Adipocyte (in vitro differentiated cells): Measurements from ENCODE around the gene STK39.
A peak's percentile ranks its signal among the peaks of the same experiment; 100 is the strongest.

Experiments
- DNase-seq: peaks from one replicate; pipeline ENCODE4 v3.0.0-alpha.2; 2015; ENCODE audit warnings: low read depth
- H3K27me3 ChIP-seq: replicated peaks from 2 replicates; pipeline ENCODE4 v1.7.0; 2013; ENCODE audit warnings: mild to moderate bottlenecking, low read length, moderate library complexity; ENCODE audit not compliant: control insufficient read depth, insufficient read depth
- H3K36me3 ChIP-seq: 2 replicates; pipeline ENCODE4 v1.7.0; 2013; ENCODE audit warnings: low read length, mild to moderate bottlenecking, moderate library complexity; ENCODE audit not compliant: control insufficient read depth, insufficient read depth, severe bottlenecking
- H3K4me1 ChIP-seq: 2 replicates; pipeline ENCODE4 v1.7.0; 2013; ENCODE audit warnings: mild to moderate bottlenecking, low read length, moderate library complexity; ENCODE audit not compliant: control insufficient read depth, insufficient read depth
- H3K4me3 ChIP-seq: 2 replicates; pipeline ENCODE4 v1.7.0; 2013; ENCODE audit warnings: mild to moderate bottlenecking, low read length, moderate library complexity
- H3K9ac ChIP-seq: 2 replicates; pipeline ENCODE4 v1.7.0; 2013; ENCODE audit warnings: mild to moderate bottlenecking, low read length, moderate library complexity
- H3K9me3 ChIP-seq: 2 replicates; pipeline ENCODE4 v1.7.0; 2013; ENCODE audit warnings: mild to moderate bottlenecking, low read length, moderate library complexity; ENCODE audit not compliant: control insufficient read depth

Gene STK39

DNA sequence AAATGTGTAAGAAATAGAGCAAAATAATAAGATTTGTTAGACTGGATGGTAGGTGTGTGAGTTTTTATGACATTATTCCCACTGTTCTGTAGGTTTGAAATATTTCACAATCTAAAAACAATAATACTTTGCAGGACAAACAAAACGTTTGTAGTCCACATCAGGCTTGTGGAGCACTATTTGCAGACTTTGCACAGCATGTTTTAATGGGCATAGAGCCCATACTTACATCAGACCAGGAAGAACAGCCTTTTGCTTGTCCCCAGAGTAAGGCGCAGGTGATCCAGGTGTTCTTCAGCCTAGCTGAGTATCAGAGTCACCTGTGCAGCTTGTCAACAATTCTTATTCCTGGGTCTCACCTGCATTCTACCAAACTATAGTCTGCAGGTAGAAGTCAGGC lies 9.1 kb upstream of the STK39 start:
- no peaks in the 10 kb centered on the region for H3K27me3 ChIP-seq
- H3K4me1 ChIP-seq = peaks cover 6% of the 10 kb centered on the region
- no peak overlapping the region for H3K4me3 ChIP-seq
- no peak overlapping the region for H3K9ac ChIP-seq
- peaks cover 16% of the 10 kb centered on the region for H3K9me3 ChIP-seq
- DNase-seq = no peak
- H3K36me3 ChIP-seq = no peaks in the 10 kb centered on the region

DNA sequence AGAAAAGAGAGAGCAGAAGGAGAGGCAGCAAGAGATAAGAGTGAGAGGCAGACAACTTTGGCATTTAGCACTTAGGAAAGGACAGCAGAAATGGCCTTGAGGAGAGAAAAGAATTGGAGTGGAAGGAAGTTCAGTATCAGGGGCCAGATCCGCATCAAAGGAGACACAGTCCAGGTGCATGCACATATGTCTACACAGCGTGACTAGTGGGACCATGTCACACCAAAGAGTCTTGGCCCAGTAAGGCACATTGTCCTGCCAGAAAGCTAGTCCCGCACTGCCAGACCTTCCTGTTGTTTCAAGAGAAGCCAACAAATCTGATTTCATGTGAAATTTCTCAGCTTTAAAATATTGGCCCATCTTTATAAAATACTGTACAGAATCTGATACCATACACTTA lies 8.5 kb upstream of the STK39 start:
- Histone ChIP-seq H3K9me3 (peaks cover 16% of the 10 kb centered on the region), H3K9ac (no peak overlapping the region), H3K4me1 (peaks cover 6% of the 10 kb centered on the region), H3K36me3 (no peaks in the 10 kb centered on the region), H3K4me3 (no peak overlapping the region), H3K27me3 (no peaks in the 10 kb centered on the region)
- DNase-seq = no peak

DNA sequence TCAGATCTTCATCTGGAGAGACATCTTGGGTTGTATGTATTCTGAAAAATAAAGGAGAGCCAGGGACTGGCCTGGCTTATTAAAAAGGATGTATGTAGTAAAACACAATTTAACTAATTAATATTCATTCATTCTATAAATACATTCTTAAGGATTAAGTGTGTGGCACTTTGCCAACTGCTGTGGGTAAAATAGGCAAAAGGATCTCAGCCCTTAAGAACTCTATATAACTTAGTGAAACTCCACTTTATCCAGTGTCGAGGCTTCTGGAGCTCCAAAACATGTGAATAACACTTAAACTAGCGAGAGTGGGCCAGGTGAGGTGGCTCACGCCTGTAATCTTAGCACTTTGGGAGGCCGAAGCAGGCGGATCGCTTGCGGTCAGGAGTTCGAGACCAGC lies 7.7 kb upstream of the STK39 start:
- H3K4me3 ChIP-seq = no peak overlapping the region
- H3K27me3 ChIP-seq = no peaks in the 10 kb centered on the region
- H3K9me3 ChIP-seq = peaks cover 16% of the 10 kb centered on the region
- no peaks in the 10 kb centered on the region for H3K36me3 ChIP-seq
- no peak overlapping the region for H3K9ac ChIP-seq
- peaks cover 6% of the 10 kb centered on the region for H3K4me1 ChIP-seq
- no peak for DNase-seq

DNA sequence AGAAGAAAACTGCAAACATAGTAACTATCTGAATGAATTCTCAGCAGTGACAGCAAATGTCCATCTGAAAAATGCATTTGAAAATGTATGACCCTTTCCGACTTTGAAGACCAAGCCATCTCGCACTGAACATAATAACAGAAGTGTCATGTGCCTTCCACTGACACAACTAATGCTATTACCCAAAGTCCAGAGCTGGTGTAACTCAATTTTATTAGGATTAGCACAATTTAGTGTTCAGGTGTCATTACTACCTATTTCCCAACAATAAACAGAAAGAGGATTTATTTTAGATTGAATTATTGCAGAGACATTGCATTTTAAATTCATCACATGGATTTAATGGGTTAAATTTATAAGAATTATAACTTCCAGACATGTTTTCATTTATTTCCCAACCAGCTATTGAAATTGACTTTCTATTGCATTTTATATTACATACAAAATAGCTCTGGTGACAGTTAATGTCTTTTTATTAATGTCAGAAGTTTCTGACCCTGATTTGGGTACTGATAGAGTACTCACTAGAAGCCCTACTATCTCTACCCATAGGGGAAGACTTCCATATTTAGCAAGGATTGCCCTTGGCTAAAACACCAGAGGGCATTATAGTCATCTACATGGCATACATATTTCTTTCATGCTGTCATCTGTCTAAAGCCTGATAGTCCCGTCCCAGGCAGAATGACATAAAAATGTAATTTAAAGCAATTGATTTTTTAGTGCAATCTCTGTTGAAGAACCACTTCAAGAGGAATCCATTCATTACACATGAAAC lies 7.0 kb upstream of the STK39 start:
- Histone ChIP-seq H3K4me3 (no peak overlapping the region), H3K9ac (no peak overlapping the region), H3K27me3 (no peaks in the 10 kb centered on the region), H3K9me3 (peaks cover 10% of the 10 kb centered on the region), H3K4me1 (peaks cover 6% of the 10 kb centered on the region), H3K36me3 (no peaks in the 10 kb centered on the region)
- peak; percentile 72 for DNase-seq

DNA sequence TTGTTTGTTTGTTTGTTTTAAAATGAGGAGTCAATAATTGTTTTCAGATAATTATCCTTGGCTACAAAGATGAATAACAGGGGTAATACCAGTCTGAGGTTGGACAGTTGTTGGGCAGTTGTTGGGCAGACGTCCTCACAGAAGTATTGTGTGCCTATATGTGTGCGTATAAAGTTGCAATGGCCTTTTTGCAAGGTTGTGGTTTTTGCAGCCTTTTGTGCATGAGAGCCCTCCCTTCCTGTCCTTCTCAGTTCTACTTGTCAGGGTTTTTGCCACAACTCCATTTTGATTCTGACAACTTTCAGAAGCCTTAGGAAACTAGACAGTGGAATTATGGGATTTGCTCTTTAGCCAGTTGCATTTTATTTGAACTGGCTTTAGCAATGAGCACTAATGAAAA lies 6.0 kb upstream of the STK39 start:
- no peaks in the 10 kb centered on the region for H3K27me3 ChIP-seq
- DNase-seq = no peak

DNA sequence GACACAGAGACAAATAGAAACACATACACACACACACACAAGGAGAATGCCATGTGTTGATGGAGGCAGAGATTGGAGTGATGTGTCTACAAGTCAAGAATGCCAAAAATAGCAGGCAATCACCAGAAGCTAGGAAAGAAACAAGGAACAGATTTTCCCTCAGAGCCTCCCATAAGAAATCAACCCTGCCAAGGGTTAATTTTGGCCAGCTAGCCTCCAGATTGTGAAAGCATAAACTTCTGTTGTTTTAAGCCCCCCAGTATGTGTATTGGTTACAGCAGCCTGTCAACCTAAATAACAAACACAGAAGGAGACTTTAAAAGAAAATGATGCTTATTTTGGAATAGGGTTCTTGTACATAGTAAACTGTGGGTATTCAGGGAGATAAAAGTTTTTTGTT lies 5.6 kb upstream of the STK39 start:
- no peak overlapping the region for H3K9ac ChIP-seq
- no peak overlapping the region for H3K4me3 ChIP-seq
- H3K4me1 ChIP-seq = peaks cover 10% of the 10 kb centered on the region
- no peaks in the 10 kb centered on the region for H3K36me3 ChIP-seq
- DNase-seq = no peak
- no peaks in the 10 kb centered on the region for H3K9me3 ChIP-seq
- no peaks in the 10 kb centered on the region for H3K27me3 ChIP-seq

More for the DNA sequence above, 6.0 kb upstream of the STK39 start:
- H3K9me3 ChIP-seq = peaks cover 1% of the 10 kb centered on the region
- H3K4me1 ChIP-seq = peaks cover 6% of the 10 kb centered on the region
- no peak overlapping the region for H3K4me3 ChIP-seq
- no peak overlapping the region for H3K9ac ChIP-seq
- no peaks in the 10 kb centered on the region for H3K36me3 ChIP-seq

DNA sequence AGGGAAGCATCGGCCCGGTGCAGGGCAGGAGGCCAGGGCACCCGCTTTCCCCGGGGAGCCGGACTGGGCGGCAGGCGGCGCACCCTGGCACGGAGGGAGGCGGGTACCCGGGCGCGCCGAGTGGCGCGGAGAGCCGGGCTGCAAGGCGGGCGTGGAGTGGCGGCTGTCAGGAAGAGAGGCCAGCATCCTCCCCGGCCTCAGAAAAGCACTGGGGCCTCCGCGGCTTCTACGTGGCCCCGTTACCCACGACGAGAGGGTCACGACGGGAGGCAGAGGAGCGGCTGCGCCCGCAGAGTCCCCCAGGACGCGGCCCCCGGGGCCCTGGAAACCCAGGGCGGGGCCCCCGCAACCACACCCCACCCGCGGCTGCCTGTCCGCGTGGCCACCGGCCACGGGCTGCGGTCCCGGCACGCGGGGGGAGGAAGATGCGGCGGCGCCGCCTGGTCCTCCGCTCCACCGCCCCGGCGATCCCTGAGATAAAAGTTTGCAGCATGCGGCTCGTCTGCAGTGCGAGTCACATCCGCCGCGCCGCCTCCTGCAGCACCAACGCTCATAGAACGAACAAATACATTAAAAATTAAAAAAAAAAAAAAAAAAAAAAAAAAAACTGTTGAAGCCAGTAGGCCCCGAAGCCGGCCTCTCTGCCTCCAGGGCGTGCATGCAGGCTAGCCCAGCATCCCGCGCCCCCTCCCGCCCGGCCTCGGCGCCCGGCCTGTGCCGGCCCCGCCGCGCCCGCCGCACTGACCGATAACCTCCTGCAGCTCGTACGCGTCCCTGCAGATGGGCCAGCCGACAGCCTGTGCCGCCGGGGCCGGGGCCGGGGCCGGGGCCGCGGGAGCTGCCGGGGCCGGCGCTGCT lies 683 bp downstream of the STK39 start:
- H3K27me3 ChIP-seq = no peaks in the 10 kb centered on the region
- DNase-seq = peak; percentile 83
- peak overlapping the region; percentile 91 for H3K4me3 ChIP-seq
- peak overlapping the region; percentile 86 for H3K9ac ChIP-seq
- no peaks in the 10 kb centered on the region for H3K36me3 ChIP-seq
- no peaks in the 10 kb centered on the region for H3K9me3 ChIP-seq
- H3K4me1 ChIP-seq = peaks cover 13% of the 10 kb centered on the region

DNA sequence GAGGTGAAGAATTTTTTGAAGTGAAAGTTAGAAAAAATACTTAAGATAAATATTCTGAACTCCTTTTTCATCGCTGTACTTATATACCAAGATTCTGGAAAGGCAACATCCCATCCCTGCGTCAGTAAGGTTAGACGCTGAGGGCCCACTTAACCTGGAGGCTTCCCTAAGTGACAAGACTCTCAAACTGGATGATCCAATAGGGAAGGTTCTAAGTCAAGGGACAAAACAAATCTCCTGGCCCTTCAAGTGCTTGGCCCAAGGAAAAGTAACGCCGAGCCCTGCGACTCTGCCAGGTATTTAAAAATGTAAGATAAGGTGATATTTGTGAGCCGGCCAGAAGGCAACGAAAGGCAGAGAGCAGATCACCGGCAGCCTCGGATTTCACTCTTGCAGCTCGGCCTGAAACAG lies 1.3 kb downstream of the STK39 start:
- DNase-seq = no peak
- Histone ChIP-seq H3K36me3 (no peaks in the 10 kb centered on the region), H3K4me1 (peaks cover 13% of the 10 kb centered on the region), H3K27me3 (no peaks in the 10 kb centered on the region), H3K9ac (peak overlapping the region; percentile 86), H3K9me3 (no peaks in the 10 kb centered on the region), H3K4me3 (peak overlapping the region; percentile 91)

DNA sequence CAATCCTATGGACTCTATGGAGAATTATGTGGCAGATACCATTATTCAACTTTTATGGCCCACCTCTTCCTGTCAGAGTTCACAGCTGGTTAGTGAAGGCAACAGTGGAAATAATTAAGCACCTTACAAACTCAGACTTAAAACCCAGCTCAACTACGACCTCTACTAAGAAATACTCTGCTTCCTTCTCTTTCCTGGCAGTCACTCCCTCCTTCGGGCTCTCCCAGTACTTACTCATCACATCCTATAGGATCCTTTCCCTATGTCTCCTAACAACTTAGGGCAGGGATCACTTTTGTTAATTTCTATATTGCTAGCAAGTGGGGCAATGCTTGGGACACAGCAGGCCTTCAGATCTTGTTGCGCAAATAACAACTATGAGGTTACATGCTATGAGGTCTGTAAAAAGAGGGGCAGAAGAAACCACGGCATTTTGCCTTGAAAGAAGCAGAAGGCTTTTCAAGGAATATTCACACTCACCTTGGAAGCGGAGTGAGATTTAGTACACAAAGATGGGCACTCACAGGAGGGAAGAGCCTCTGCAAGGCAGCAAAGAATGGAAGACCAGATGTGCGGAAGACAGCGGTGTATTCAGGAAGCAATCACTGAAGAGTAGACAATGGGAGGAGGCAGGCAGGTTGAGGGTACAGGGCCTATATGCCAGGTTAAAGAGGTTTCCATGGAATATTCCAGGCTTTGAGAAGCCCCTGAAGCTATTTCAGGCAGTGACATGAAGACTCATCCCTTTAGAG lies 2.1 kb downstream of the STK39 start:
- Histone ChIP-seq H3K27me3 (no peaks in the 10 kb centered on the region), H3K9me3 (no peaks in the 10 kb centered on the region), H3K9ac (no peak overlapping the region), H3K36me3 (no peaks in the 10 kb centered on the region), H3K4me3 (peak overlapping the region; percentile 3), H3K4me1 (peaks cover 13% of the 10 kb centered on the region)
- peak; percentile 30 for DNase-seq

DNA sequence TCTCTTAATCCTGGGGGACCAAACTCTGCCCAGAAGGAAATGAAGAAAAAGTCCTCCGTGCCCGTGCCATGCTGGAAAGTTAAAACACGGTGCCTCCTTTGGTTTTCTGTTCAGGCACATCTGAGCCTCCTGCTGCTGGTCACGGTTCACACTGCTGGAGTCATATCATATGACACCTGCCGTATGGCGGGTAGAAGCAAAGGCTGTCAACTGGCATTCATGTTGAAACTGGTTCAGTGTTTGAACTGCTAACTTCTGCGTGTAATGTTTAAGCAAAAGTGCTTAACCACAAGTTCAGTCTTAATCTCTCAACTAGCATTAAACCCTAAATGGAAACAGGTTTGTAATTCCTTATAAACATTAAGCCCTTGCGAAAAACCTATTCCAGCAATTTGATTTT lies 3.1 kb downstream of the STK39 start:
- no peaks in the 10 kb centered on the region for H3K36me3 ChIP-seq
- no peak overlapping the region for H3K9ac ChIP-seq
- no peaks in the 10 kb centered on the region for H3K27me3 ChIP-seq
- H3K9me3 ChIP-seq = no peaks in the 10 kb centered on the region
- peak; percentile 65 for DNase-seq
- H3K4me1 ChIP-seq = peaks cover 13% of the 10 kb centered on the region
- no peak overlapping the region for H3K4me3 ChIP-seq

DNA sequence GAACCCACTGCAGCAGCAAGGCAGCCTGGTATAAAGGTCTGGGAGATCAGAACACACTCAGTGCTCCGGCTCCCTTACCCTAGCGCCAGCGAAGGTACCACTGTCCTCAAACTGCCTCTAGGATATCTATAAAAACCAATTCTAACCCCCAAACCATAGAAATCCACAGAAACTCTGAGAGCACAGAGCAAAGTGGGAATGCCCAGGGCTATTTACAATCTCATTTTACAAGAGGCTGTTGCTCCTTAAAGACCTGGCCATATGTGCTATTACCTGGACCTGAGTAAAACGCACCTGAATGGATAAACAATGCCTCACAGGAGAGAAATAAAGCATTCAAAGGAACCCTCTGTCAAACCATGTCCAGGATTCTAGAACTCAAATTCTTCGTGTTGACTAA lies 4.3 kb downstream of the STK39 start:
- Histone ChIP-seq H3K4me3 (no peak overlapping the region), H3K9me3 (no peaks in the 10 kb centered on the region), H3K36me3 (no peaks in the 10 kb centered on the region), H3K9ac (no peak overlapping the region), H3K4me1 (peaks cover 10% of the 10 kb centered on the region), H3K27me3 (no peaks in the 10 kb centered on the region)
- DNase-seq = no peak
